ENCODE results near the gene SBF2.

- TF ChIP-seq CTCF (IDR thresholded peaks at IDR 0.05; ENCODE audit: extremely low read depth in 1 of 2, insufficient read depth in 1 of 2, low read depth in 1 of 2, low read length in 2 of 2): no peak
- TF ChIP-seq EZH2 (IDR thresholded peaks at IDR 0.05; ENCODE audit: borderline replicate concordance, low read depth, low read length, severe bottlenecking): no peak
- no peak for TF ChIP-seq MAX (IDR thresholded peaks at IDR 0.05; ENCODE audit: insufficient read depth, insufficient read length)
Observed at GRCh38 chr11:9772218-9772617, 521.8 kb downstream of the SBF2 start.
